ENCODE results near the gene PARD3B.

DNA sequence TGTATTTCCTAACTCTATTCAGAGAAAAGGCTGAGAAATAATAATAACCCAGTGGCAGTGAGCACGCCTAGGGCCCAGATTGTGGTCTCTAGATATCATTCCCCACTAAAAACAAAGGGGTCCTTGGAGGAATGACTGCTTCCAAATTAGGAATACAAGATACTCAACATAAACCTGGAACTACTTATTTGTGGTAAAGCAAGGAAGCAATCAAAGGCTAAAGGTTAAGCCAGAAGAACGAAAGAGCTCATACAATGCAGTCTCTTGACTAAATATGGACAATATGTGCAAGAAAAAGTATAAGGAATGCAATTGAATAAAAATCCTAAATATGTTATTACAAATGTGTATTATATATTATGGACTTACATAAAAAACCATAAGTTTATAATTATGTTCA lies 883.5 kb downstream of the PARD3B start:
- TF ChIP-seq, protein P1, sequence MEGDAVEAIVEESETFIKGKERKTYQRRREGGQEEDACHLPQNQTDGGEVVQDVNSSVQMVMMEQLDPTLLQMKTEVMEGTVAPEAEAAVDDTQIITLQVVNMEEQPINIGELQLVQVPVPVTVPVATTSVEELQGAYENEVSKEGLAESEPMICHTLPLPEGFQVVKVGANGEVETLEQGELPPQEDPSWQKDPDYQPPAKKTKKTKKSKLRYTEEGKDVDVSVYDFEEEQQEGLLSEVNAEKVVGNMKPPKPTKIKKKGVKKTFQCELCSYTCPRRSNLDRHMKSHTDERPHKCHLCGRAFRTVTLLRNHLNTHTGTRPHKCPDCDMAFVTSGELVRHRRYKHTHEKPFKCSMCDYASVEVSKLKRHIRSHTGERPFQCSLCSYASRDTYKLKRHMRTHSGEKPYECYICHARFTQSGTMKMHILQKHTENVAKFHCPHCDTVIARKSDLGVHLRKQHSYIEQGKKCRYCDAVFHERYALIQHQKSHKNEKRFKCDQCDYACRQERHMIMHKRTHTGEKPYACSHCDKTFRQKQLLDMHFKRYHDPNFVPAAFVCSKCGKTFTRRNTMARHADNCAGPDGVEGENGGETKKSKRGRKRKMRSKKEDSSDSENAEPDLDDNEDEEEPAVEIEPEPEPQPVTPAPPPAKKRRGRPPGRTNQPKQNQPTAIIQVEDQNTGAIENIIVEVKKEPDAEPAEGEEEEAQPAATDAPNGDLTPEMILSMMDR (conservative IDR thresholded peaks at IDR 0.05; ENCODE audit: low read depth in 2 of 2): no peak
- no peak for TF ChIP-seq EZH2phosphoT487 (IDR thresholded peaks at IDR 0.05; ENCODE audit: unreplicated experiment)
- no peak for TF ChIP-seq POLR2AphosphoS5 (IDR thresholded peaks at IDR 0.05; ENCODE audit: low read depth)
- no peak for TF ChIP-seq EZH2 (IDR thresholded peaks at IDR 0.05; ENCODE audit: low read depth, unreplicated experiment)
- no peak for TF ChIP-seq ZNF331 (CRISPR knock-in tag; IDR thresholded peaks at IDR 0.05; ENCODE audit: low read depth)
- TF ChIP-seq STAT1 (IDR thresholded peaks at IDR 0.05; ENCODE audit: unreplicated experiment): no peak
- TF ChIP-seq, protein P2, sequence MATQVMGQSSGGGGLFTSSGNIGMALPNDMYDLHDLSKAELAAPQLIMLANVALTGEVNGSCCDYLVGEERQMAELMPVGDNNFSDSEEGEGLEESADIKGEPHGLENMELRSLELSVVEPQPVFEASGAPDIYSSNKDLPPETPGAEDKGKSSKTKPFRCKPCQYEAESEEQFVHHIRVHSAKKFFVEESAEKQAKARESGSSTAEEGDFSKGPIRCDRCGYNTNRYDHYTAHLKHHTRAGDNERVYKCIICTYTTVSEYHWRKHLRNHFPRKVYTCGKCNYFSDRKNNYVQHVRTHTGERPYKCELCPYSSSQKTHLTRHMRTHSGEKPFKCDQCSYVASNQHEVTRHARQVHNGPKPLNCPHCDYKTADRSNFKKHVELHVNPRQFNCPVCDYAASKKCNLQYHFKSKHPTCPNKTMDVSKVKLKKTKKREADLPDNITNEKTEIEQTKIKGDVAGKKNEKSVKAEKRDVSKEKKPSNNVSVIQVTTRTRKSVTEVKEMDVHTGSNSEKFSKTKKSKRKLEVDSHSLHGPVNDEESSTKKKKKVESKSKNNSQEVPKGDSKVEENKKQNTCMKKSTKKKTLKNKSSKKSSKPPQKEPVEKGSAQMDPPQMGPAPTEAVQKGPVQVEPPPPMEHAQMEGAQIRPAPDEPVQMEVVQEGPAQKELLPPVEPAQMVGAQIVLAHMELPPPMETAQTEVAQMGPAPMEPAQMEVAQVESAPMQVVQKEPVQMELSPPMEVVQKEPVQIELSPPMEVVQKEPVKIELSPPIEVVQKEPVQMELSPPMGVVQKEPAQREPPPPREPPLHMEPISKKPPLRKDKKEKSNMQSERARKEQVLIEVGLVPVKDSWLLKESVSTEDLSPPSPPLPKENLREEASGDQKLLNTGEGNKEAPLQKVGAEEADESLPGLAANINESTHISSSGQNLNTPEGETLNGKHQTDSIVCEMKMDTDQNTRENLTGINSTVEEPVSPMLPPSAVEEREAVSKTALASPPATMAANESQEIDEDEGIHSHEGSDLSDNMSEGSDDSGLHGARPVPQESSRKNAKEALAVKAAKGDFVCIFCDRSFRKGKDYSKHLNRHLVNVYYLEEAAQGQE (IDR thresholded peaks at IDR 0.05; ENCODE audit: unreplicated experiment): no peak
- TF ChIP-seq CREB1 (CRISPR knock-in tag; IDR thresholded peaks at IDR 0.05; ENCODE audit: low read depth): no peak
- no peak for TF ChIP-seq JUNB (IDR thresholded peaks at IDR 0.05; ENCODE audit: unreplicated experiment)
- no peak for TF ChIP-seq NANOG (IDR thresholded peaks at IDR 0.05; ENCODE audit: borderline replicate concordance)
- no peak for TF ChIP-seq ETS1 (IDR thresholded peaks at IDR 0.05)
